ENCODE data around the gene DNASE1L3.
"Not testable (repeated sequence)": the region's sequence is repeated elsewhere in the genome, so short reads cannot be mapped to it uniquely, and the experiment has no call there.

DNASE1L3 gene

DNA sequence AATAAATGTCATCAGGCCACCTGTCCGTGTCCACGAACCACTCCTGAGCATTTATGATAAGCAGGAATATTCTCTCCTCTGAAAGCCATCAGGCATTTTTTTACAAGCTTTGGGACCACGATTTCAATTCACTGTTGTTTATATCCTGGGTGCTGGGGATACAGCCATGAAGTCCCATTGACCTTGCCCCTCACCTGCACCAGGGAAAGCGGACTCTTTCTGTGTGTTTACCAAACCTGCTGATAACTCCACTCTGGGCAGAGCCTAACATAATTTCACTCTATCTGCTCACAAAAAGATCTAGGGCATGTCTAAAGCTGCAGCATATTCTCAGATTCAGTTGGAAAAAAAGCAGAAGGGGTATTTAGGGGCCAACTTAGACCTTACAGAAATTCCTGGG is 4.8 kb downstream of the DNASE1L3 start:
- DNase-seq (ENCODE audit: low read depth, low spot score), result no peak

DNA sequence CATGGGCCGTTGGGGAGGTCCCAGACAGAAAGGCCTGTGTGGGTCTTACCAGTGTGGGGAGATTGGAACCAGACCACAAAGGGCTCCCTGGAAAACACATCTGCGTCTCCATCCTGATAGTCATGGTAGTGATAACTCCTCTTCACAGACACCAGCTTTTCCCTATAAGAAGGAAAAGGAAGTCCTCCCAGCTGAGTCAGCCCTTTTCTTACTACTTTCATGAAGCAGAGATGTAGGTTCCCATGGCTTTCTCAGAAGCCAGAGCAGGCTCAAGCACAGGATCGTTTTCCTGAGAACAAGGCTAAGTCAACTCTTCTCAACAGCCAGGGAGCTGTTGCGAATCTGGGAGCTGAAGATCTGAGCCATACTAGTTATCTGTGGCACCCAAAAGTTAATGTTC is 6.1 kb downstream of the DNASE1L3 start:
- DNase-seq (ENCODE audit: low read depth, low spot score), result no peak
- H3K4me3 ChIP-seq (ENCODE audit: low read length), result no peak overlapping the region

More for the DNA sequence above, 4.8 kb downstream of the DNASE1L3 start:
- H3K4me3 ChIP-seq (ENCODE audit: low read length), result no peak overlapping the region

- DNase-seq (ENCODE audit: low read depth, low spot score), result no peak
- no peak overlapping the region for H3K4me3 ChIP-seq (ENCODE audit: low read length)
Observed at GRCh38 chr3:58203541-58203940, 7.2 kb downstream of the DNASE1L3 start.

- H3K4me3 ChIP-seq (ENCODE audit: low read length), result no peak overlapping the region
- DNase-seq (ENCODE audit: low read depth, low spot score), result no peak
Observed at GRCh38 chr3:58202917-58203360, 7.8 kb downstream of the DNASE1L3 start.

DNA sequence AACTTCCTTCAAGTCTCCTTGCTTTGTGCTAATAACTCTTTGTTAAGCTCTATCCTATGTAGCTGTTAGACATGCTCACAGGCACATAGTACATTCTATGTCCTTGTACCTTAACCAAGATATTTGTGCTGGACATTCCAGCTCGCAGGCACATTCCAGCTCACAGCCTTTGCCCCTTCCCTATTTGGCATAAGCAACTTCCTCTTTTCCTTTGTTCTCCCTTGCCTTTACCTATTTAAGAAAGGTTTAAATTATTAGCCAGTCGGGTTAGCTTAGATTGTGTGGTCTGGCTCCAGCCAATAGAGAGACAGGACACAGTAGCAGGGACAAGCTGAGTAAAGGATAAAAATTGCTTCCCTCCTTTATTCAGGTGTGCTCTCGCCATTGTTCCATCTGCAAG is 9.3 kb downstream of the DNASE1L3 start:
- not testable (repeated sequence) for DNase-seq (ENCODE audit: low read depth, low spot score); H3K4me3 ChIP-seq (ENCODE audit: low read length)

DNA sequence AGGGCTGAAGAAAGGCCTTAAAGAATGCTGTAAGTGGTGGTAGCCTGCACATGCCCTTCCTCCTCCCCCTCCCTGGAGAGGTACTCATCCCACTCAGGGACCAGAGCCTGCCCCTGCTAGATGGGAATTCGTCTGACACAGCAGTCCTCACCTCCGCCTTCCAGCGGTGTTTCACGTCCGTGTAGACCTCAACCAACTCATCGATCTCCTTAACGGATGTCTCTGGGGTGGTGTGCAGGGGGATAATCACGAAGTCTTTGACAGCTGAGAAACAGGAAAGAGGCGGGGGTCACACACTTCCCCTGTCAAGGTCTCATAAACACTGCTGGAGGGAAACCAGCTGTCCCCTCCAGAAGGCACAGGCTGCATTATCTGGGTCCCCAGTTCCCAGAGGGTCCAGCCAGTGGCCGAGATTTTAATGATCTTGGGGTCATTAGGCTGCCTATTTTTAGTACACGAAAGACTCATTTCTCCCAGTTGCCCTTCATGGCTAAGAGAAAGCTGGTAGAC is 9.9 kb downstream of the DNASE1L3 start:
- H3K4me3 ChIP-seq (ENCODE audit: low read length), result no peak overlapping the region
- no peak for DNase-seq (ENCODE audit: low read depth, low spot score)

- no peak overlapping the region for H3K4me3 ChIP-seq (ENCODE audit: low read length)
- no peak for DNase-seq (ENCODE audit: low read depth, low spot score)
Observed at GRCh38 chr3:58200121-58200709, 10.6 kb downstream of the DNASE1L3 start.

GRCh38 chr3:58198804-58199203 is 12.0 kb downstream of the DNASE1L3 start:
- no peak for DNase-seq (ENCODE audit: low read depth, low spot score)
- no peak overlapping the region for H3K4me3 ChIP-seq (ENCODE audit: low read length)

GRCh38 chr3:58198362-58198761 is 12.4 kb downstream of the DNASE1L3 start:
- DNase-seq (ENCODE audit: low read depth, low spot score), result no peak
- no peak overlapping the region for H3K4me3 ChIP-seq (ENCODE audit: low read length)

DNA sequence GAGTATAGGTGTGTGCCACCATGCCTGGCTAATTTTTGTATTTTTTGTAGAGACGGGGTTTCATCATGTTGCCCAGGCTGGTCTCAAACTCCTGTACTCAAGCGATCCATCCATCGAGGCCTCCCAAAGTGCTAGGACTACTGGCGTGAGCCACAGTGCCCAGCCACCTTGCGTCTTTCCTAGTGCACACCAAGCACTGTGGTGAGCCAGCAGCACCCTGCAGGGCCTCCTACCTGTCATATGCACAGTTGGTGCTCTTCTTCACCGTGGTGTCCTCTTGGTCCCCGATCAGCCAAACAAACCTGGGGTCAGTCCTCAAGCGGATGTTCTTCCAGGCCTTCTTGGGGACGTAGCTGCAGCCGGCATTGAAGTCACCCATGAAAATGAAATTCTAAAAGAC is 13.2 kb downstream of the DNASE1L3 start:
- DNase-seq (ENCODE audit: low read depth, low spot score), result no peak
- H3K4me3 ChIP-seq (ENCODE audit: low read length), result no peak overlapping the region

DNA sequence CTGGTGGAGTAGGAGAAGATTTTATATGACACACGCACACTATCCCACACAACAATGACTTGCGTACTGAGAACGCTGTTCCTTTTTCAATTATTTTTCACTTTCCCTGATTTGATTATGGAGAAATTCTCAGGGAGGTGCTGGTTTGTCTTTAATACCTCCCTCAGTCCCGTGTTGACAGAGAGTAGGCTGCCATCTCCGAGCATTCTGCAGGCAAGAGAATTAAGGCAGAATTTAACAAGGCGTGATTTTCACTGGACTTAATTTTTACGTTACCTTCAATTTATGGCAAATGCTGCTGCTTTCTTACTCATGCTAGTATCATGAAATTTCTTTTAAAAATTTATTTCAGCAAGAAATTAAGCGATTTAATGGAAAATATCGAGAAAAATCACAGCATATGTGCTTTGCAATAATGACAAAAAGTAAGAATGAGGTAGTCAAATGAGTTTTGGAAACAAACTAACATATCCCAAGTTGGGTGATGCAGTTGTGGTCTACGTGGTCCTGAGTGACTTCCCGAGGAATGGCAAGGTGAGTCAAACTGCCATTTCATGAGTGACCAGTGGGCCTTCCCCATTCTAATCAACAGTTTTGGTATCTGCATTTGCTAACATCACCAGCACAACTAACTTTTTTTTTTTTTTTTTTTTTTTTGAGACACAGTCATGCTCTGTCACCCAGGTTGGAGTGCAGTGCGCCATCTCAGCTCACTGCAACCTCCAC is 16.9 kb downstream of the DNASE1L3 start:
- no peak for DNase-seq (ENCODE audit: low read depth, low spot score)
- no peak overlapping the region for H3K4me3 ChIP-seq (ENCODE audit: low read length)

DNA sequence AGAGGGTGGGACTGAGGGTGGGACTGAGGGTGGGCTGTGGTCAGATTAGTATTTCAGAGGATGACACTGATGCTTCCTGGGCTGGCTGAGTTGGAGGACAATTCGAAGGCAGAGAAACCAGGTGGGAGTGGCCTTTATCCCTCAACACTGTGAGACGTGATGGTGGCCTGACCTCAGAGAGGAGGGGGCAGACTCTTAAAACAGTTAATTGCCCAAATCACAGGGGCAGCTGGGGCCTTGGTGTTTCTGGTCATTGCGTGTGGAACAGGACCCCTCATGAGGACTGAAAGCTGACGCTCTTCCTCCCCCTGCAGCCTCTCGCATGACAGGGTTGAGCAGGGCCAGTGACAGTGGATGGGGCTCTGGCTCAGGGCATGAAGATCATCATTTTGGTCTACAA is 18.7 kb downstream of the DNASE1L3 start:
- DNase-seq (ENCODE audit: low read depth, low spot score), result no peak
- H3K4me3 ChIP-seq (ENCODE audit: low read length), result no peak overlapping the region

GRCh38 chr3:58191361-58191991 is 19.3 kb downstream of the DNASE1L3 start:
- DNase-seq (ENCODE audit: low read depth, low spot score), result no peak
- H3K4me3 ChIP-seq (ENCODE audit: low read length), result no peak overlapping the region

DNA sequence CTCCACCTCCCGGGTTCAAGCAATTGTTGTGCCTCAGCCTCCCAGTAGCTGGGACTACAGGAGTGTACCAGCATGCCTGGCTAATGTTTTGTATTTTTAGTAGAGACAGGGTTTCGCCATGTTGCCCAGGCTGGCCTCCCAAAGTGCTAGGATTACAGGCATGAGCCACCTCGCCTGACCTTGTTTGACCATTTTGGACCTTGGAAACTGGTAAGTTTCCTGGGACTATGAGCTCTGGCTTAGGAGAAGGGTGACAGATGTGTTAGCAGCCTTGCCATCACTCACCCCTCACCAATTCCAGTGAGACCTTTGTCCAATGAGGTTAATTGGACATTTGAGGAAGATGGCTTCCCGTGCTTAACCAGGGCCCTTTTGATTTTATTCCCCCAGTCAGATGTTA is 19.9 kb downstream of the DNASE1L3 start:
- no peak overlapping the region for H3K4me3 ChIP-seq (ENCODE audit: low read length)
- no peak for DNase-seq (ENCODE audit: low read depth, low spot score)

- no peak for DNase-seq (ENCODE audit: low read depth, low spot score)
Observed at GRCh38 chr3:58190291-58190690, 20.5 kb downstream of the DNASE1L3 start.

GRCh38 chr3:58189691-58190090 is 21.1 kb downstream of the DNASE1L3 start:
- no peak for DNase-seq (ENCODE audit: low read depth, low spot score)
- no peak overlapping the region for H3K4me3 ChIP-seq (ENCODE audit: low read length)

More at GRCh38 chr3:58190291-58190690, 20.5 kb downstream of the DNASE1L3 start:
- H3K4me3 ChIP-seq (ENCODE audit: low read length), result no peak overlapping the region

- H3K4me3 ChIP-seq (ENCODE audit: low read length), result no peak overlapping the region
- no peak for DNase-seq (ENCODE audit: low read depth, low spot score)
Observed at GRCh38 chr3:58188921-58189451, 21.8 kb downstream of the DNASE1L3 start.

DNA sequence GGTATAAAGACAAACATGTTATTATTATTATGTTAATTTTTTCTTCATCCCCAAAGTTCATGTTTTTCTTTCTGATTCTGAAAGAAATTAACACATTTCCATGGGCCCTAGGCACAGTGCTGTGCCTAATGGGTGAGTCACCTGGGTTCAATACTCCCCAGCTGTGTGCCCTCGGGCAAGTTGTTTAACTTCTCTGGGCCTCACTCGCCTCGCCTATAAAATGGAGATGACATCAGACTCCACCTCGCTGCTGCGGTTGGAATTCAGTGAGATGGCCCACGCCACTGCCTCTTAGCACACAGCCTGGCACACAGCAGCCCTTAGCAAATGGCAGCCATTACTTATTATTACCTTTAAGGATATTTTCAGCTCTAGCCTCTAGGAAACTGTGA is 22.6 kb downstream of the DNASE1L3 start:
- H3K4me3 ChIP-seq (ENCODE audit: low read length), result no peak overlapping the region
- no peak for DNase-seq (ENCODE audit: low read depth, low spot score)

DNA sequence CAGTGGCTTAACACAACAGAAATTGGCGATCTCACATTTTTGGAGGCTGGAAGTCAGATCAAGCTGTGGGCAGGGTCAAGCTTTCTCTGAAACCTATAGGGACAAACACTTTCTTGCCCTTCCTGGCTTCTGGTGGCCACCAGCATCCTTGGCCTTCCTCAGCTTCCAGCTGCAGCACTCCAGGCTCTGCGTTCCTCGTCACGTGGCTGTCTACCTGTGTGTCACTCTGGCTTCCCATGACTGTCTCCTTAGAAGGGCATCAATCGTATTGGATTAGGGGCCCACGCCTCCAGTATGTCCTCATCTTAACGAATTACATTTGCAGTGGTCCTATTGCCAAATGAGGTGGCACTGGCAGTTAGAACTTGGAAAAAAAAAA is 25.8 kb downstream of the DNASE1L3 start:
- H3K4me3 ChIP-seq (ENCODE audit: low read length), result no peak overlapping the region
- no peak for DNase-seq (ENCODE audit: low read depth, low spot score)

- no peak for DNase-seq (ENCODE audit: low read depth, low spot score)
- H3K4me3 ChIP-seq (ENCODE audit: low read length), result no peak overlapping the region
Observed at GRCh38 chr3:58184309-58184981, 26.3 kb downstream of the DNASE1L3 start.

Measured in Jurkat, Clone E6-1 (cell line).